GM12892 (cell line): ENCODE results near the gene RALGPS1.

Source experiments
- POLR2A ChIP-seq: IDR thresholded peaks from 2 replicates; pipeline ENCODE4 v1.6.1; 2011; ENCODE audit warnings: low read depth, low read length, control low read depth
- POLR2AphosphoS5 ChIP-seq: IDR thresholded peaks from 2 replicates; pipeline ENCODE4 v1.6.1; 2011; ENCODE audit warnings: low read depth, low read length, control low read depth

GRCh38 chr9:127027694-127028093, 113.1 kb downstream of the RALGPS1 start:
- TF ChIP-seq POLR2AphosphoS5 = no peak
- TF ChIP-seq POLR2A = no peak
